B cell (primary cell): ENCODE results near the gene EIF2A.

Source experiments
- EZH2 ChIP-seq: IDR thresholded peaks from 2 replicates; pipeline ENCODE4 v1.6.1; 2012; ENCODE audit warnings: borderline replicate concordance, low read depth, mild to moderate bottlenecking, moderate library complexity, low read length; ENCODE audit not compliant: insufficient read depth, poor library complexity, severe bottlenecking
- TF ChIP-seq, protein P1 (sequence below): fragments of 200-600 bp; IDR thresholded peaks from one replicate; pipeline ENCODE4 v1.8.0; 2022; ENCODE audit warnings: antibody characterized with exemption, mild to moderate bottlenecking

DNA sequence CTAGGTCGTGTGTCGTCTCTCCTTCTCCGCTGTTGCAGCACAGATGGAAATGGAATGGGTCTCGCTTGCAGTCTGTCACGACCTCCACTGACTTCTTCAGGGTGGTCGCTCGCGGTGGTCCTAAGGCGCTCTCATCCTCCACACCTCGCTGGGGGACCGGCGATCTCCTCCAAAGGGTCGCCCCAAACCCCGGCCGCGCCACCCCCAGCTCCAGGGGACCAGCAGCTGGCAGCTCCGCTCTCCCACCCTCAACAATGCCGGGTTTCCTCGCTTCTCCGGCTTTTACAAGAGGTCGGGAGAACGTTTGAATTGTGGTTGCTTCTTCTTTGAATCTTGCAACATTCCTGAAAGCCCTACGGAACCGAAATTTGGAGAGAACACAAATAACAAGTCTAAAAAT lies 26.2 kb upstream of the EIF2A start:
- TF ChIP-seq, protein P1, sequence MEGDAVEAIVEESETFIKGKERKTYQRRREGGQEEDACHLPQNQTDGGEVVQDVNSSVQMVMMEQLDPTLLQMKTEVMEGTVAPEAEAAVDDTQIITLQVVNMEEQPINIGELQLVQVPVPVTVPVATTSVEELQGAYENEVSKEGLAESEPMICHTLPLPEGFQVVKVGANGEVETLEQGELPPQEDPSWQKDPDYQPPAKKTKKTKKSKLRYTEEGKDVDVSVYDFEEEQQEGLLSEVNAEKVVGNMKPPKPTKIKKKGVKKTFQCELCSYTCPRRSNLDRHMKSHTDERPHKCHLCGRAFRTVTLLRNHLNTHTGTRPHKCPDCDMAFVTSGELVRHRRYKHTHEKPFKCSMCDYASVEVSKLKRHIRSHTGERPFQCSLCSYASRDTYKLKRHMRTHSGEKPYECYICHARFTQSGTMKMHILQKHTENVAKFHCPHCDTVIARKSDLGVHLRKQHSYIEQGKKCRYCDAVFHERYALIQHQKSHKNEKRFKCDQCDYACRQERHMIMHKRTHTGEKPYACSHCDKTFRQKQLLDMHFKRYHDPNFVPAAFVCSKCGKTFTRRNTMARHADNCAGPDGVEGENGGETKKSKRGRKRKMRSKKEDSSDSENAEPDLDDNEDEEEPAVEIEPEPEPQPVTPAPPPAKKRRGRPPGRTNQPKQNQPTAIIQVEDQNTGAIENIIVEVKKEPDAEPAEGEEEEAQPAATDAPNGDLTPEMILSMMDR, result no peak
- TF ChIP-seq EZH2, result no peak
